ENCODE measurements around the gene PF4V1. TPM values are rescaled to one million over a fixed set of nuclear protein-coding genes. Genes with fewer than 3 reads are reported as not detected.

Gene PF4V1
- total RNA-seq, 1 donor from 2014 or later: not detected

GRCh38 chr4:73865431-73866096, 12.5 kb downstream of the PF4V1 start:
- Mint-ChIP-seq H3K27me3 (ENCODE audit: low read depth) (peaks cover 77% of the 10 kb centered on the region), H3K9me3 (no peaks in the 10 kb centered on the region), H3K27ac (no peak overlapping the region), H3K36me3 (no peaks in the 10 kb centered on the region), H3K4me3 (no peak overlapping the region), H3K4me1 (peaks cover 17% of the 10 kb centered on the region)
- no peak for DNase-seq (ENCODE audit: low spot score in 2 of 2, unreplicated experiment in 2 of 2)
- TF ChIP-seq CTCF (IDR thresholded peaks at IDR 0.05; ENCODE audit: unreplicated experiment): no peak

- Mint-ChIP-seq H3K27me3 (ENCODE audit: low read depth) (peaks cover 81% of the 10 kb centered on the region), H3K4me1 (peaks cover 17% of the 10 kb centered on the region), H3K27ac (no peak overlapping the region)
These were observed 13.2 kb downstream of the PF4V1 start for GRCh38 chr4:73866246-73866645.

GRCh38 chr4:73867783-73868182, 14.7 kb downstream of the PF4V1 start:
- Mint-ChIP-seq H3K36me3 (no peaks in the 10 kb centered on the region), H3K27ac (no peak overlapping the region), H3K4me3 (no peak overlapping the region), H3K27me3 (ENCODE audit: low read depth) (peaks cover 86% of the 10 kb centered on the region), H3K9me3 (no peaks in the 10 kb centered on the region), H3K4me1 (peaks cover 17% of the 10 kb centered on the region)
- TF ChIP-seq CTCF (IDR thresholded peaks at IDR 0.05; ENCODE audit: unreplicated experiment): no peak
- DNase-seq (ENCODE audit: low spot score in 2 of 2, unreplicated experiment in 2 of 2): no peak

More at GRCh38 chr4:73866246-73866645, 13.2 kb downstream of the PF4V1 start:
- H3K36me3 Mint-ChIP-seq: no peaks in the 10 kb centered on the region
- H3K4me3 Mint-ChIP-seq: no peak overlapping the region
- DNase-seq (ENCODE audit: low spot score in 2 of 2, unreplicated experiment in 2 of 2): no peak
- no peaks in the 10 kb centered on the region for H3K9me3 Mint-ChIP-seq
- TF ChIP-seq CTCF (IDR thresholded peaks at IDR 0.05; ENCODE audit: unreplicated experiment): no peak

- no peak for DNase-seq (ENCODE audit: low spot score in 2 of 2, unreplicated experiment in 2 of 2)
- Mint-ChIP-seq H3K9me3 (no peaks in the 10 kb centered on the region), H3K27me3 (ENCODE audit: low read depth) (peaks cover 88% of the 10 kb centered on the region), H3K36me3 (no peaks in the 10 kb centered on the region), H3K4me3 (peak overlapping the region; percentile 73), H3K27ac (no peak overlapping the region), H3K4me1 (peaks cover 17% of the 10 kb centered on the region)
- no peak for TF ChIP-seq CTCF (IDR thresholded peaks at IDR 0.05; ENCODE audit: unreplicated experiment)
These were observed 15.4 kb downstream of the PF4V1 start for GRCh38 chr4:73868206-73869129.

- no peak within 1 kb of the TSS for H3K27ac Mint-ChIP-seq
These were observed 16.3 kb downstream of the PF4V1 start, which contains the start of gene CXCL1 for GRCh38 chr4:73869130-73870055. TSS of gene CXCL1 (plus strand) at chr4:73869393. CDS start at chr4:73869471, 78 bp downstream.

More at GRCh38 chr4:73869130-73870055, 16.3 kb downstream of the PF4V1 start, which contains the start of gene CXCL1:
- Mint-ChIP-seq H3K4me1 (peaks cover 17% of the 10 kb centered on the region), H3K9me3 (no peaks in the 10 kb centered on the region), H3K36me3 (no peaks in the 10 kb centered on the region), H3K27me3 (ENCODE audit: low read depth) (peaks cover 88% of the 10 kb centered on the region), H3K4me3 (peak within 1 kb of the TSS; percentile 73)
- peak in 1 of 2 experiments; percentile 42 for DNase-seq (ENCODE audit: low spot score in 2 of 2, unreplicated experiment in 2 of 2)
- TF ChIP-seq CTCF (IDR thresholded peaks at IDR 0.05; ENCODE audit: unreplicated experiment): no peak

Data from mesothelial cell of epicardium (in vitro differentiated cells).